HAP-1 (cell line): ENCODE data around the gene MYH9.
A peak's percentile ranks its signal among the peaks of the same experiment; 100 is the strongest.

Experiments
- DNase-seq, 2 experiments: peaks; one replicate each; pipeline ENCODE4 v3.0.0-alpha.2; 2016 to 2020; ENCODE audit warnings: low spot score in 2 of 2
- H3K27me3 ChIP-seq: fragments of 250-450 bp; sonication (Bioruptor Pico); 2 replicates; pipeline ENCODE4 v1.5.1; 2020; ENCODE audit warnings: low read depth, mild to moderate bottlenecking, moderate library complexity
- H3K36me3 ChIP-seq: fragments of 250-450 bp; sonication (Bioruptor Pico); replicated peaks from 2 replicates; pipeline ENCODE4 v1.5.1; 2020; ENCODE audit warnings: mild to moderate bottlenecking
- H3K4me1 ChIP-seq: fragments of 250-450 bp; sonication (Bioruptor Pico); 2 replicates; pipeline ENCODE4 v1.5.1; 2020; ENCODE audit warnings: mild to moderate bottlenecking
- H3K4me3 ChIP-seq: fragments of 250-450 bp; sonication (Bioruptor Pico); 2 replicates; pipeline ENCODE4 v1.5.1; 2020; ENCODE audit warnings: mild to moderate bottlenecking, moderate library complexity
- H3K9me3 ChIP-seq: fragments of 250-450 bp; sonication (Bioruptor Pico); 2 replicates; pipeline ENCODE4 v1.5.1; 2020; ENCODE audit warnings: mild to moderate bottlenecking, moderate library complexity
- in situ Hi-C: fragments of 300-500 bp; cut with MboI; formaldehyde crosslinking; loops from 3 replicates; pipeline ENCODE4 v1.14.3; 2020; ENCODE audit warnings: low sequenced_read_pairs, inconsistent platforms, mixed read lengths

The MYH9 gene

DNA sequence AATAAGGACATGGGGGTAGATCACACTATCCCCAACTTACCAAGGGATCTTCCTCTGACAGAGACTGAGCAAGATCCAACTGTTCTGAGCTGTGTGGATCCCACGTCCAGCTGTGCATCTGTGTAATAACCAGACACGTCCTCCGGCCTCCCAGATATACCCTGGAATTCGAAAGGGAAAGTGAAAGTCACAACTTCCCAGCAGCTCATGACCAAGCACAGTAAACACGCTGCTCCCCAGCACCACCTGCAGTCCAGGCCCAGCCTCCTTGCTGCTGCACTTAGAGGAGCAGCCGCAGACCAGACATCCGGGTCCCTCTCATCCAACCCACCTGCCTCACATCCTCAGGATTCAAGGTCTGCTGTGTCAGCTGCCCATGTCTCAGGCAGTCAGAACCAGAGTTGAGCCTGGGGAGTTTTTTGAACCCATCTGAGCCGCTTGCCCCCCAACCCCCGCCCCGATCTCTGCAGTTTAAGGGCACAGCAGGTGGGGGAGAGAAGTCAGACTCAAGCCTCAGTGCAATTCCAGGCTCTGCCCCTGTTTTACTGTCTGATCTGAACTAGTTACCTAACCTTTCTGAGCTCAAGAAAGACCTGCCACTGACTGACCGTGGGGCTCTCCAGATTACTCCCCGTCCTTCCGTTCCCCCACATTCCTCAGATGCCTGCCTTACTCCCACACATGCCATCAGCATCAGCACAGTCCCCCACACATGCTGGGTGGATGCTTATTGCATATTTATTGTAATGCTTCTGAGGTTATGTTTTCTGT is 148.2 kb downstream of the MYH9 start, which contains the start of gene APOL2:
Gene APOL2 (minus strand): TSS at position 127 of the 771 bp plus-strand sequence. CDS start 6,365 bp downstream, outside the sequence.
- in situ Hi-C loops = no loop called here
- peaks cover 6% of the 10 kb centered on the region for H3K4me1 ChIP-seq
- peak within 1 kb of the TSS; percentile 35 for H3K4me3 ChIP-seq
- peak; percentile 84 to 87 for DNase-seq
- no peaks in the 10 kb centered on the region for H3K27me3 ChIP-seq
- peaks cover 3% of the 10 kb centered on the region for H3K9me3 ChIP-seq
- H3K36me3 ChIP-seq = no peaks in the 10 kb centered on the region

DNA sequence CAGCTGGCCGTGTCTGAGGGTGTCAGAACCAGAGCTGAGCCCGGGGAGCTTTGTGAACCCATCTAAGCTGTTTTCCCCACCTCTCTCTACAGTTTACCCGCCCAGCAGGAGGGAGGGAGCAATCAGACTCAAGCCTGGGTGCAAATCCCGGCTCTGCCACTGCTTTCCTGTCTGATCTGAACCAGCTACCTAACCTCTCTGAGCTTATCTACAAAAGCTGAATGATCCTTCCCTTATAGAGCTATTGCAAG is 148.7 kb downstream of the MYH9 start:
- in situ Hi-C loops = no loop called here

DNA sequence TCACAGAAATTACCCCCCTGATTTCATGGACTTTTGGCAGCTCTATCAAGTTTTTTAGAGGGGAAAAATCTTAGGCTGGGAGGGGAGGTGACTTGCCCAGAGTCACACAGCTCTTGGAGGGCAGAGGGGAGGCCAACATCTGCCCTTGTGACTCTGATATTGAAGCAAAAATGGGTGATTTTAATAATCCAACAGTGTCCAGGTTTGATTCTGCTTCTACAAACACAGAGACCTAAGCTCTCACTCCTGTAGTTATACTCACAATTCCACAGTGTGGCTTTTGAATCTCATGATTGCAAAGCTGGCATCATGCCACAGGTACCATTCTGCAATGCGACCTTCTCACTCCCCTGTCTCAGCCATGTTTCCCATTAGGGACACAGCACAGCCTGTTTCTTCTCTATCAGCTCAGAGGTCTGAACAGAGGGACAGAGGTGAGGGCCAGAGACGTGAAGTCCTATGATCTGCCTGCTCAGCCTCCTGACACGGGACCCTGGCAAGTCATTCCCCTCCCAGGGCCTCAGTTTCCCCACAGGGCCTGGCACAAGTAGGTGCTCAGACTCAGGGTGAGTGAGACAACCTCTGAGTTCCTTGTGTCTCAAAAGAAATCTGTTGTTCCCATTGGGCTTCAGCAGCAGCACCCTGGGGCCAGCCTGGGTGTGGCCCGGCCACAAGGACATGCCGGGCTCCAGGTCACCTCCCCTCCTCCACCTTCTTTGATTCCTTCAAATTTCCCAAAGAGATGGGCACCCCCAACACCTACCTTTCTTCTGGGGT is 149.2 kb downstream of the MYH9 start:
- H3K4me3 ChIP-seq = peak overlapping the region; percentile 35
- H3K36me3 ChIP-seq = no peaks in the 10 kb centered on the region
- H3K4me1 ChIP-seq = peaks cover 11% of the 10 kb centered on the region
- no peak for DNase-seq
- H3K9me3 ChIP-seq = peaks cover 3% of the 10 kb centered on the region
- H3K27me3 ChIP-seq = no peaks in the 10 kb centered on the region
- in situ Hi-C loops = no loop called here

More for the DNA sequence above, 148.7 kb downstream of the MYH9 start:
- Histone ChIP-seq H3K36me3 (no peaks in the 10 kb centered on the region), H3K4me1 (peaks cover 9% of the 10 kb centered on the region), H3K27me3 (no peaks in the 10 kb centered on the region), H3K4me3 (peak overlapping the region; percentile 35), H3K9me3 (peaks cover 3% of the 10 kb centered on the region)
- DNase-seq = peak in 1 of 2 experiments; percentile 29

DNA sequence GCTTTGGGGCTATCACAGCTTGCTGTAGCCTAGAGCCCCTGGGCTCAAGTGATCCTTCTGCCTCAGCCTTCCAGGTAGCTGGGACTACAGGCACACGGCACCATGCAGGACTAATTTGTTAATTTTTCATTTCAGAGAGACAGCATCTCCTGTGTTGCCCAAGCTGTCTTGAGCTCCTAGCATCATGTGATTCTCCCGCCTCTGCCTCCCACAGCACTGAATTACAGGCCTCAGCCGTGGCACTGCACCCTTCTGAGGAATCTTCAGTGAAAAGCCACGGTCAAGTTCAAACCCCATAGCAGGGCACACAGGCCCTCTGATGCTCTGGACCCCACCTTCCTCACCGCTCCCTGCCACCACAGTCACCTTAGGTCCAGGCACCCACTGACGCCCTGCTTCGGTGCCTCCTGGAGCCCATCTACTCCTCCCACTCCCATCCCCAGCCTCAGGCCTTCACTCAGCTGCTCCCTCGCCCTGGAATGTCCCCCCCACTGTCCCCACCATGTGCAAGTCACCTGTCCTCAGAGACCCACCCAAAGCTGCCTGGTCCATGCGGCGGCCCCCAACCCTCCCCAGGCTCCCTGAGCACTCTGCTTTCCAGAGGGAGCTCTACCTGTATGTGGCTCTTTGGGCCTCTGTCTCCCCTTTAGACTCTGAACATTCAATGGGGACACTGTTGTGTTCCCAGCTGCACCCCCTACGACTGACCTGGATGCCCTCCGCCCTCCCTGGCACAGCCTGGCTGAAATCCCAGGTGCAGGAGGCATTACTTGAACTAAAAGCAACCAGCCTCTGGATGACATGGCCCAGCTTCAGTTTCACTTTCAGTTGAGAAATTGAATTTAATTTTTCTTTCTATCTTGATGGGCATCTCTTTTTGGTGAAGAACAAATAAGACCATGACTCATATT is 150.1 kb downstream of the MYH9 start:
- no peak for DNase-seq
- H3K27me3 ChIP-seq = no peaks in the 10 kb centered on the region
- in situ Hi-C loops = no loop called here
- no peaks in the 10 kb centered on the region for H3K36me3 ChIP-seq
- H3K9me3 ChIP-seq = no peaks in the 10 kb centered on the region; the same call in none of the 2 replicates
- H3K4me3 ChIP-seq = no peak overlapping the region
- peaks cover 11% of the 10 kb centered on the region for H3K4me1 ChIP-seq

DNA sequence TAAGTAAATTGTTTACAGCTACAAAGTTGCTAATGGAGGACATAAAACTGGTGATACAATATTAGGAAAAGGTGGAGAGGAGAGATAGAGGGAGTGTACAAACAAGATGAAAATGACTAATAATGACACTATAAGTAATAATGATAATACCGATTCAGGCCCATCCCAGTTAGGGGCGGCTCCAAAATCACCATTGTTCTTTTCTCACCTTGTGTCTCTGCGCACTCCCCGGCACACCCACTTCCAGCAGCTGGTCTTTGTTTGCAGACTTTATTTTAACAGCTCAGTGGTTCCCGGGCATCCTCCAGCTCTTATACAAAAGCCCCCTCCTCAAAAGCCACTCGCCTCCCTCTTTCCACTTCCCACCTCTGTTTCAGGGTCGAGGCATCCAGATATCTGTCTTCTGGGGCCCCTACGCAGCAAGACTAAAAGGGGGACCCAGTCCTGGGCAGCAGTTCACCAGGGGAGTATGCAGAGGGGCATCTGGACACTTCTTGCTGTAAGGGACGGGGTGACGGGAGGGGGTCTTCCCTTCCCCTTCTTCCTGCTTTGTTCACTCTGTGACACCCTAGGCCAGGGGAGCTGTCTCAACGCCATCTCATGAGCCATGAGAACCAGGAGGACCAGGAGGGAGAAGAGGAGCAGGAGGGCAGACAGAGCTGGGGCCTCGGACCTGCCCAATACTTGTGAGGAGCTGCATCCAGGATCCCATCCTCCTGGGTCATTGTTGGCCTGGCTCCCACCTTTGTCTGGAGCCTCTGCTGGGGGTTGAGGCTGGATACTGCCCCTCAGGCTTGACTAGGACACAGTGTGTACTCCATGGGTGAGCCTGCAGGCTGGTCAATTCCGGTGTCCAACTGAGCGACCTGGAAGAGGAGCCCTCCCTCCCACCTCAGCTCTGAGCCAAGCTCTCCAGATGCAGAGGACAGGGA is 151.1 kb downstream of the MYH9 start:
- H3K4me1 ChIP-seq = peaks cover 11% of the 10 kb centered on the region
- H3K9me3 ChIP-seq = no peaks in the 10 kb centered on the region; the same call in 1 of the 2 replicates
- H3K27me3 ChIP-seq = no peaks in the 10 kb centered on the region
- in situ Hi-C loops = no loop called here
- DNase-seq = no peak
- H3K4me3 ChIP-seq = no peak overlapping the region
- no peaks in the 10 kb centered on the region for H3K36me3 ChIP-seq

DNA sequence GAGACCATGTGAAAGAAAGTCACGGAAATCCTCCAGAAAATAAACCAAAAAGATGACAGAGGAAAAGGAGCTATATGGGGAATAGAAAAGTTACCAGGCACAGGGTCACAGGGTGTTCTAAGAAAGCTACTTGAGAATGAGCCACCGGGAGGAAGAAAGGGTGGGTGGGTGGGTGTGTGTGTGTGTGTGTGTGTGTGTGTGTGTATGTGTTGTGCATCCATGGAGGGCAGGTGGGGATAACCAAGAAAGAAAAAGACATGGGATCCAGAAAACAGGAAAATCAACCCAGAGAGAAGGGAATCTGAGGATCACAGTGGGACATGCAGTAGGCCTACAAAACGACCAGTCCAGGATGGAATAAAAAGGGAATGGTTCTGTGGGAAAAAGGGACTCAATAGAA is 152.2 kb downstream of the MYH9 start:
- no peaks in the 10 kb centered on the region for H3K36me3 ChIP-seq
- no peak overlapping the region for H3K4me3 ChIP-seq
- no peaks in the 10 kb centered on the region; the same call in 1 of the 2 replicates for H3K9me3 ChIP-seq
- in situ Hi-C loops = no loop called here
- H3K27me3 ChIP-seq = no peaks in the 10 kb centered on the region
- DNase-seq = no peak
- H3K4me1 ChIP-seq = peaks cover 11% of the 10 kb centered on the region

DNA sequence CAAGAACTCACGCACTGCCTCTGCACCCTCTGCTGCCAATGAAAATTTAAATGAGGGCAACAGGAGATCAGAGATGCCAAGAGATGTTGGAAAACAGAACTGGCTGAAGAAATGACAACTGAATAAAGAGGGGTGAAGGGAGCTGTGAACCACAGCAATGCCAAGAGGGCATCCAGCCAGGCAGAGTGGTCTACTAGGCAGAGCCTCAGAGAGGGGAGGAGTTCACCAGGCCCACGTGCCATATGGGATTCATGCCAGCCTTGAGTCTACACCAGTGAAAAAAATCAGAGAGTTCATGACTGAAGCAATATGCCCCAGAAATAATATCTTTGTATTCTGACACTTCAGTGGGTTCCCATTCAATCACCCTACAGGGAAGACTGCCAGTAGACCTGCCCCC is 152.8 kb downstream of the MYH9 start:
- no peak for DNase-seq
- H3K36me3 ChIP-seq = no peaks in the 10 kb centered on the region
- in situ Hi-C loops = no loop called here
- H3K4me3 ChIP-seq = no peak overlapping the region
- H3K27me3 ChIP-seq = no peaks in the 10 kb centered on the region
- peaks cover 11% of the 10 kb centered on the region for H3K4me1 ChIP-seq
- H3K9me3 ChIP-seq = no peaks in the 10 kb centered on the region; the same call in 1 of the 2 replicates

DNA sequence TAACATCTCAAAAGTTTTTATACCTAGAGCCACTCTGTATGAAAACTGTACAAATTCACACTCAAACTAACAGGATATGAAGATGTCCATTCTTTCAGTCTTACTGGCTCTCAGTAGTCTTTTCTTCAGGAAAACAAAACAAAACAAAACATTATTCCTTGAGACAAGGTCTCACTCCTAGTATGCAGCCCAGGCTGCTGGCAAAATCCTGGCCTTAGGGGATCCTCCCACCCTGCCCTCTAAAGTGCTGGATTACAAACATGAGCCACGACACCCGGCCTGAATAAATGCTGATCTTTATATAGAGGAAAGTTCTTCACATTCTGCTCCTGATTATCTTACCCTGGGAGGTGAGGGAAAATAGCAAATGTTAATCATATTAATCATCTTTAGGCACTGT is 153.6 kb downstream of the MYH9 start:
- H3K36me3 ChIP-seq = no peaks in the 10 kb centered on the region
- DNase-seq = peak; percentile 61 to 72
- in situ Hi-C loops = no loop called here
- no peaks in the 10 kb centered on the region; the same call in 1 of the 2 replicates for H3K9me3 ChIP-seq
- no peak overlapping the region for H3K4me3 ChIP-seq
- H3K27me3 ChIP-seq = no peaks in the 10 kb centered on the region
- peaks cover 11% of the 10 kb centered on the region for H3K4me1 ChIP-seq

DNA sequence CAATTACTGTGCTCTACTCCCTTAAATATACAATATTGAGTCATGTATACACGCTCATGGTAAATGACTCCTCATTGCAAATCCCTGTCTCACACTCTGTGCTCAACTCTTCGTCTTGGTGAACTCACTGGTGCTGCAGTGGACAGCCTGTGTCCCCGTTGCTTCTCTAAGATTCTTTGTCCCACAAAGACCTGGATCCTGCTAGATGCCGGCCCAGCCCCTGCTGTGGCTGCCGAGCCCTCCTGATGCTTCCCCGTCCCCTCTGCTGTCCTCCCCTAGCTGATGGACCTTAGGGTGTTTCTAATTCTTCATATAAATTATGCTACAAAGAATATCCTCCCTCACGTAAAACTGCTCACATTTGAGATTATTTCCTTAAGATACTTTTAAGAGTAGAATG is 154.0 kb downstream of the MYH9 start:
- Histone ChIP-seq H3K4me1 (peaks cover 11% of the 10 kb centered on the region), H3K27me3 (no peaks in the 10 kb centered on the region), H3K4me3 (no peak overlapping the region), H3K9me3 (no peaks in the 10 kb centered on the region; the same call in 1 of the 2 replicates), H3K36me3 (no peaks in the 10 kb centered on the region)
- in situ Hi-C loops = no loop called here
- DNase-seq = no peak

DNA sequence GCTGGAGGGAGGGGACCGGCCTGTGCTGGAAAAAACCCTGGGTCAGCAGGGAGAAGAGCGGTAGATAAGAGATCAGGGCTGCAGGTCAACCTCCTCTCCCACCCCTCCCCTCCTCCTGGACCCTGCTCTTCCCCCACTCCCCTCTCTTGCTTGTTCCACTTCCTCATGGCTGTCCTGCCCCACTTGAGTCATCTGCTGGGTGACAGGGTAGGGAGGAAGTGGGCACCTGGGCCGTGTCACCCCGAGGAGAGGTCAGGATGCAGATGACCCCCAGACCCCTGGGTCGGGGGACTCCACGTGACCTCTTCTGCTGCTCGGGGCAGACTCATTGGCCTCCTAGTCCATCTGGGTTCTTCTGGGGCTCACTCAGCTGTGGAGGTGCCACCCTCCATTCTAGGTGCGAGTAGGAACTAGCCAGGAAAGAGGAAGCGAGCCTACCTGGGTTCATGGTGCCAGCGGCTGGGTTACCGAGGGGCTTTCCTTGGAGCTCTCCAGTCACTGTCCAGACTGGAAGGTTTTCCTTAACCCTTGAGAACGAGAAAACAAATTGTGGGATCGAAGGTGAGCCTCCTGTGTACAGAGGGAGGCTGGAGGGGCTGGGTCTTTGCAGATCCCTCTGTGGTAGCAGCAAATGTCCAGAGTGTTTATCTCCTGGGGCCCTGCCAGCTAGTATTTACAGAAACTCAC is 154.9 kb downstream of the MYH9 start:
- in situ Hi-C loops = no loop called here
- Histone ChIP-seq H3K36me3 (no peaks in the 10 kb centered on the region), H3K4me1 (peaks cover 11% of the 10 kb centered on the region), H3K9me3 (no peaks in the 10 kb centered on the region; the same call in 1 of the 2 replicates), H3K27me3 (no peaks in the 10 kb centered on the region), H3K4me3 (no peak overlapping the region)
- DNase-seq = no peak
